WTC11 (cell line): ENCODE measurements around the gene CPT2. TPM values are rescaled to one million over a fixed set of nuclear protein-coding genes. Genes with fewer than 3 reads are reported as not detected.

ENCODE experiments used
- ATAC-seq: fragments of 200-7000 bp; cut with Tn5 transposase; 2 replicates; pipeline ENCODE4 v1.10.0; 2021; ENCODE audit warnings: mild to moderate bottlenecking, moderate library complexity
- CTCF ChIA-PET: fragments of 300-600 bp; sonication (Branson Sonifier 250); formaldehyde crosslinking; loops from one replicate; lab custom pipeline; 2021; ENCODE audit warnings: antibody characterized with exemption; lab: Charles Lee
- POLR2A ChIA-PET: fragments of 350-600 bp; sonication (Branson Sonifier 250); formaldehyde crosslinking; loops from one replicate; lab custom pipeline; 2021; ENCODE audit warnings: antibody characterized with exemption; lab: Charles Lee
- DNase-seq: peaks from one replicate; pipeline ENCODE4 v3.0.0; 2021; ENCODE audit warnings: low spot score
- H3K27ac Mint-ChIP-seq: 2 replicates; pipeline ENCODE4 v1.8.0; 2021; ENCODE audit warnings: mixed read lengths
- H3K27me3 Mint-ChIP-seq: 2 replicates; pipeline ENCODE4 v1.8.0; 2021; ENCODE audit warnings: low read depth, mild to moderate bottlenecking, moderate library complexity, mixed read lengths
- H3K36me3 Mint-ChIP-seq: 2 replicates; pipeline ENCODE4 v1.8.0; 2021; ENCODE audit warnings: mixed read lengths
- H3K4me1 Mint-ChIP-seq: 2 replicates; pipeline ENCODE4 v1.8.0; 2022; ENCODE audit warnings: mixed read lengths
- H3K4me3 Mint-ChIP-seq: 2 replicates; pipeline ENCODE4 v1.8.0; 2021; ENCODE audit warnings: mild to moderate bottlenecking, moderate library complexity, mixed read lengths
- H3K9me3 Mint-ChIP-seq: 2 replicates; pipeline ENCODE4 v1.8.0; 2021; ENCODE audit warnings: mixed read lengths
- CBFB ChIP-seq: sonication (generic); formaldehyde crosslinking; IDR thresholded peaks from 2 replicates; pipeline ENCODE4 v1.8.1; 2022; ENCODE audit warnings: mild to moderate bottlenecking, low read depth, missing genetic modification reagents
- CREB1 ChIP-seq: sonication (generic); formaldehyde crosslinking; IDR thresholded peaks from 2 replicates; pipeline ENCODE4 v1.8.0; 2023; ENCODE audit warnings: mild to moderate bottlenecking, missing genetic modification reagents
- CTCF ChIP-seq: fragments of 200-600 bp; IDR thresholded peaks from 2 replicates; pipeline ENCODE4 v1.8.0; 2022; ENCODE audit warnings: antibody characterized with exemption
- ETV6 ChIP-seq: sonication (generic); formaldehyde crosslinking; IDR thresholded peaks from 2 replicates; pipeline ENCODE4 v1.8.1; 2022; ENCODE audit warnings: mild to moderate bottlenecking, missing genetic modification reagents
- GRHL2 ChIP-seq: fragments of 250-450 bp; sonication (Bioruptor Pico); IDR thresholded peaks from 2 replicates; pipeline ENCODE4 v1.8.0; 2022; ENCODE audit warnings: mild to moderate bottlenecking, moderate library complexity; ENCODE audit not compliant: insufficient replicate concordance, severe bottlenecking
- JAZF1 ChIP-seq: fragments of 250-450 bp; sonication (Bioruptor Pico); IDR thresholded peaks from 2 replicates; pipeline ENCODE4 v1.9.0; 2021; ENCODE audit warnings: moderate library complexity, mild to moderate bottlenecking, inconsistent platforms
- JUN ChIP-seq: sonication (generic); formaldehyde crosslinking; IDR thresholded peaks from 2 replicates; pipeline ENCODE4 v1.8.0; 2023; ENCODE audit warnings: mild to moderate bottlenecking, missing genetic modification reagents
- NFE2L1 ChIP-seq: sonication (generic); formaldehyde crosslinking; IDR thresholded peaks from 2 replicates; pipeline ENCODE4 v1.8.1; 2023; ENCODE audit warnings: missing genetic modification reagents
- NR2C2 ChIP-seq: sonication (generic); formaldehyde crosslinking; IDR thresholded peaks from 2 replicates; pipeline ENCODE4 v1.8.0; 2022; ENCODE audit warnings: mild to moderate bottlenecking, missing genetic modification reagents
- PRRX2 ChIP-seq: fragments of 250-450 bp; sonication (Bioruptor Pico); IDR thresholded peaks from 2 replicates; pipeline ENCODE4 v1.8.0; 2021; ENCODE audit warnings: mild to moderate bottlenecking
- ZBTB21 ChIP-seq: sonication (generic); formaldehyde crosslinking; IDR thresholded peaks from 2 replicates; pipeline ENCODE4 v1.8.1; 2023; ENCODE audit warnings: mild to moderate bottlenecking, missing genetic modification reagents, borderline replicate concordance
- ZBTB43 ChIP-seq: sonication (generic); formaldehyde crosslinking; IDR thresholded peaks from 2 replicates; pipeline ENCODE4 v1.8.1; 2023; ENCODE audit warnings: mild to moderate bottlenecking, missing genetic modification reagents
- ZNF232 ChIP-seq: sonication (generic); formaldehyde crosslinking; IDR thresholded peaks from 2 replicates; pipeline ENCODE4 v1.8.0; 2022; ENCODE audit warnings: mild to moderate bottlenecking, missing genetic modification reagents
- ZNF396 ChIP-seq: fragments of 250-450 bp; sonication (Bioruptor Pico); IDR thresholded peaks from 2 replicates; pipeline ENCODE4 v1.8.0; 2021; ENCODE audit warnings: mild to moderate bottlenecking, moderate library complexity, borderline replicate concordance
- ZNF416 ChIP-seq: fragments of 250-450 bp; sonication (Bioruptor Pico); IDR thresholded peaks from 2 replicates; pipeline ENCODE4 v1.9.0; 2021; ENCODE audit warnings: mild to moderate bottlenecking, inconsistent platforms
- total RNA-seq: library from RNA; stranded (reverse); gene quantifications from 3 replicates; pipeline ENCODE4 v1.2.3, GENCODE V29; 2021
- TF ChIP-seq, protein P1 (sequence below): sonication (generic); formaldehyde crosslinking; IDR thresholded peaks from 2 replicates; pipeline ENCODE4 v1.8.0; 2022; ENCODE audit warnings: mild to moderate bottlenecking, missing genetic modification reagents
- TF ChIP-seq, protein P2 (sequence below): fragments of 250-450 bp; sonication (Bioruptor Pico); IDR thresholded peaks from 2 replicates; pipeline ENCODE4 v1.8.0; 2021; ENCODE audit warnings: mild to moderate bottlenecking
- TF ChIP-seq, protein P3 (sequence below): sonication (generic); formaldehyde crosslinking; IDR thresholded peaks from 2 replicates; pipeline ENCODE4 v1.8.1; 2022; ENCODE audit warnings: mild to moderate bottlenecking, missing genetic modification reagents, moderate library complexity, borderline replicate concordance

CPT2 gene
- total RNA-seq, 1 experiment from 2014 or later = 33.7 TPM

GRCh38 chr1:53246261-53247134 lies 49.9 kb downstream of the CPT2 start (continued):
- TF ChIP-seq ZBTB43 (CRISPR knock-in tag) = no peak
- TF ChIP-seq, protein P1, sequence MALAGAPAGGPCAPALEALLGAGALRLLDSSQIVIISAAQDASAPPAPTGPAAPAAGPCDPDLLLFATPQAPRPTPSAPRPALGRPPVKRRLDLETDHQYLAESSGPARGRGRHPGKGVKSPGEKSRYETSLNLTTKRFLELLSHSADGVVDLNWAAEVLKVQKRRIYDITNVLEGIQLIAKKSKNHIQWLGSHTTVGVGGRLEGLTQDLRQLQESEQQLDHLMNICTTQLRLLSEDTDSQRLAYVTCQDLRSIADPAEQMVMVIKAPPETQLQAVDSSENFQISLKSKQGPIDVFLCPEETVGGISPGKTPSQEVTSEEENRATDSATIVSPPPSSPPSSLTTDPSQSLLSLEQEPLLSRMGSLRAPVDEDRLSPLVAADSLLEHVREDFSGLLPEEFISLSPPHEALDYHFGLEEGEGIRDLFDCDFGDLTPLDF (CRISPR knock-in tag) = no peak
- no peak for TF ChIP-seq NFE2L1 (CRISPR knock-in tag)
- TF ChIP-seq ZNF232 (CRISPR knock-in tag) = no peak
- no peak for TF ChIP-seq JAZF1 (CRISPR knock-in tag)
- TF ChIP-seq ETV6 (CRISPR knock-in tag) = no peak
- TF ChIP-seq GRHL2 (CRISPR knock-in tag) = no peak
- no peak for TF ChIP-seq CBFB
- no peak for TF ChIP-seq PRRX2 (CRISPR knock-in tag)
- no peak for TF ChIP-seq ZBTB21
- no peak for TF ChIP-seq CTCF
- TF ChIP-seq JUN (CRISPR knock-in tag) = no peak
- no peak for TF ChIP-seq CREB1 (CRISPR knock-in tag)
- TF ChIP-seq, protein P2, sequence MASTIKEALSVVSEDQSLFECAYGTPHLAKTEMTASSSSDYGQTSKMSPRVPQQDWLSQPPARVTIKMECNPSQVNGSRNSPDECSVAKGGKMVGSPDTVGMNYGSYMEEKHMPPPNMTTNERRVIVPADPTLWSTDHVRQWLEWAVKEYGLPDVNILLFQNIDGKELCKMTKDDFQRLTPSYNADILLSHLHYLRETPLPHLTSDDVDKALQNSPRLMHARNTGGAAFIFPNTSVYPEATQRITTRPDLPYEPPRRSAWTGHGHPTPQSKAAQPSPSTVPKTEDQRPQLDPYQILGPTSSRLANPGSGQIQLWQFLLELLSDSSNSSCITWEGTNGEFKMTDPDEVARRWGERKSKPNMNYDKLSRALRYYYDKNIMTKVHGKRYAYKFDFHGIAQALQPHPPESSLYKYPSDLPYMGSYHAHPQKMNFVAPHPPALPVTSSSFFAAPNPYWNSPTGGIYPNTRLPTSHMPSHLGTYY (CRISPR knock-in tag) = no peak

- H3K27me3 Mint-ChIP-seq = no peaks in the 10 kb centered on the region
- CTCF ChIA-PET = no interaction called here
- TF ChIP-seq NR2C2 (no peak), ETV6 (CRISPR knock-in tag) (no peak), NFE2L1 (CRISPR knock-in tag) (no peak)
- TF ChIP-seq, protein P3, sequence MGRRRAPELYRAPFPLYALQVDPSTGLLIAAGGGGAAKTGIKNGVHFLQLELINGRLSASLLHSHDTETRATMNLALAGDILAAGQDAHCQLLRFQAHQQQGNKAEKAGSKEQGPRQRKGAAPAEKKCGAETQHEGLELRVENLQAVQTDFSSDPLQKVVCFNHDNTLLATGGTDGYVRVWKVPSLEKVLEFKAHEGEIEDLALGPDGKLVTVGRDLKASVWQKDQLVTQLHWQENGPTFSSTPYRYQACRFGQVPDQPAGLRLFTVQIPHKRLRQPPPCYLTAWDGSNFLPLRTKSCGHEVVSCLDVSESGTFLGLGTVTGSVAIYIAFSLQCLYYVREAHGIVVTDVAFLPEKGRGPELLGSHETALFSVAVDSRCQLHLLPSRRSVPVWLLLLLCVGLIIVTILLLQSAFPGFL (CRISPR knock-in tag) = no peak
- H3K9me3 Mint-ChIP-seq = no peaks in the 10 kb centered on the region
- no peak for ATAC-seq
- no peaks in the 10 kb centered on the region for H3K4me1 Mint-ChIP-seq
- DNase-seq = no peak
- H3K27ac Mint-ChIP-seq = no peak overlapping the region
- peaks cover 72% of the 10 kb centered on the region for H3K36me3 Mint-ChIP-seq
- no peak overlapping the region for H3K4me3 Mint-ChIP-seq
- POLR2A ChIA-PET = no interaction called here
Observed at GRCh38 chr1:53249706-53250105, 53.1 kb downstream of the CPT2 start.

GRCh38 chr1:53250325-53250724 lies 53.7 kb downstream of the CPT2 start:
- POLR2A ChIA-PET = no interaction called here
- Mint-ChIP-seq H3K36me3 (peaks cover 73% of the 10 kb centered on the region), H3K27me3 (no peaks in the 10 kb centered on the region), H3K27ac (no peak overlapping the region), H3K4me1 (no peaks in the 10 kb centered on the region), H3K9me3 (no peaks in the 10 kb centered on the region), H3K4me3 (no peak overlapping the region)
- no peak for DNase-seq
- TF ChIP-seq ZNF416 (CRISPR knock-in tag) = no peak
- no peak for TF ChIP-seq ZNF396 (CRISPR knock-in tag)
- ATAC-seq = no peak
- CTCF ChIA-PET = no interaction called here
